Endodermal cell (in vitro differentiated cells): Measurements from ENCODE around the gene FBXL17. TPM values are rescaled to one million over a fixed set of nuclear protein-coding genes. Genes with fewer than 3 reads are reported as not detected.

ENCODE experiments used
- DNase-seq: peaks from one replicate; pipeline ENCODE4 v3.0.0-alpha.2; 2017
- H3K27ac ChIP-seq: 2 replicates; pipeline ENCODE4 v1.5.1; 2013; ENCODE audit warnings: mild to moderate bottlenecking, low read depth, low read length, moderate library complexity
- H3K27me3 ChIP-seq: 2 replicates; pipeline ENCODE4 v1.6.1; 2013; ENCODE audit warnings: mild to moderate bottlenecking, low read length, moderate library complexity; ENCODE audit not compliant: insufficient read depth, control insufficient read depth, poor library complexity, severe bottlenecking
- H3K36me3 ChIP-seq: 2 replicates; pipeline ENCODE4 v1.7.0; 2013; ENCODE audit warnings: mild to moderate bottlenecking, low read length, moderate library complexity; ENCODE audit not compliant: control insufficient read depth, insufficient read depth
- H3K4me1 ChIP-seq: one replicate; pipeline ENCODE4 v1.7.0; 2013; ENCODE audit warnings: low read length; ENCODE audit not compliant: control insufficient read depth, insufficient read depth
- H3K4me3 ChIP-seq: 2 replicates; pipeline ENCODE4 v1.5.1; 2013; ENCODE audit warnings: mild to moderate bottlenecking, low read length, moderate library complexity
- H3K9ac ChIP-seq: 2 replicates; pipeline ENCODE4 v1.6.1; 2013; ENCODE audit warnings: mild to moderate bottlenecking, low read length, moderate library complexity; ENCODE audit not compliant: poor library complexity, severe bottlenecking; ENCODE audit errors: extremely low read depth
- H3K9me3 ChIP-seq: 2 replicates; pipeline ENCODE4 v1.6.1; 2013; ENCODE audit warnings: mild to moderate bottlenecking, low read length, moderate library complexity; ENCODE audit not compliant: control insufficient read depth
- H3K27ac Mint-ChIP-seq: 2 replicates; pipeline ENCODE4 v1.8.0; 2020; ENCODE audit warnings: mixed read lengths
- H3K27me3 Mint-ChIP-seq: 2 replicates; pipeline ENCODE4 v1.8.0; 2021; ENCODE audit warnings: mild to moderate bottlenecking, mixed read lengths; ENCODE audit not compliant: insufficient read depth
- H3K36me3 Mint-ChIP-seq: 2 replicates; pipeline ENCODE4 v1.8.0; 2020; ENCODE audit warnings: low read depth, mixed read lengths
- H3K4me1 Mint-ChIP-seq: 2 replicates; pipeline ENCODE4 v1.8.0; 2020; ENCODE audit warnings: mixed read lengths
- H3K4me3 Mint-ChIP-seq: 2 replicates; pipeline ENCODE4 v1.8.0; 2020; ENCODE audit warnings: mild to moderate bottlenecking, moderate library complexity, mixed read lengths
- H3K9me3 Mint-ChIP-seq: 2 replicates; pipeline ENCODE4 v1.8.0; 2020; ENCODE audit warnings: mild to moderate bottlenecking, mixed read lengths
- CTCF ChIP-seq: fragments of 200-600 bp; sonication (generic); conservative IDR thresholded peaks from 2 replicates; pipeline ENCODE4 v1.5.0; 2021; ENCODE audit warnings: antibody characterized with exemption, mild to moderate bottlenecking
- WGBS, 2 experiments: methylation state at CpG; one replicate each; pipeline versions ENCODE4 v1.1.5 to v1.1.7; 2013; ENCODE audit warnings: missing lambda C conversion rate in 2 of 2, mixed read lengths in 1 of 2; ENCODE audit not compliant: insufficient coverage in 1 of 2, insufficient read length in 1 of 2; 5-methylcytosine and 5-hydroxymethylcytosine counted together
- total RNA-seq, 2 donors: library from RNA; stranded (reverse); fragmentation: NEBNext Ultra II Directional in 1 of 2; extraction: Animal tissue kit (Norgen Biotek cat#: 25700) in 1 of 2; gene quantifications; 2 replicates in 1 of 2; 3 replicates in 1 of 2; pipeline ENCODE4 v1.2.1, GENCODE V29; 2021

Gene FBXL17
- total RNA-seq, 2 donors from 2014 or later, result 7.4 to 8.6 TPM

GRCh38 chr5:108353087-108353486 is 28.8 kb downstream of the FBXL17 start:
- H3K27me3 ChIP-seq, result no peaks in the 10 kb centered on the region
- no peaks in the 10 kb centered on the region for H3K9me3 ChIP-seq
- TF ChIP-seq CTCF, result no peak
- no peak overlapping the region for H3K27ac ChIP-seq
- Mint-ChIP-seq H3K36me3 (no peaks in the 10 kb centered on the region), H3K4me1 (peaks cover 3% of the 10 kb centered on the region), H3K4me3 (no peak overlapping the region), H3K9me3 (no peaks in the 10 kb centered on the region), H3K27me3 (no peaks in the 10 kb centered on the region), H3K27ac (no peak overlapping the region)
- H3K4me3 ChIP-seq, result no peak overlapping the region
- no peaks in the 10 kb centered on the region for H3K36me3 ChIP-seq
- 98 to 100% methylated on average over 2 to 3 of the region's 3 CpGs for WGBS, 2 experiments
- DNase-seq, result no peak
- H3K4me1 ChIP-seq, result no peaks in the 10 kb centered on the region
- no peak overlapping the region for H3K9ac ChIP-seq

GRCh38 chr5:108345541-108346171 is 36.2 kb downstream of the FBXL17 start:
- Histone ChIP-seq H3K36me3 (peaks cover 6% of the 10 kb centered on the region), H3K4me3 (no peak overlapping the region), H3K27ac (no peak overlapping the region), H3K27me3 (no peaks in the 10 kb centered on the region), H3K9ac (no peak overlapping the region), H3K4me1 (no peaks in the 10 kb centered on the region), H3K9me3 (no peaks in the 10 kb centered on the region)
- Mint-ChIP-seq H3K4me3 (no peak overlapping the region), H3K27ac (no peak overlapping the region), H3K27me3 (no peaks in the 10 kb centered on the region), H3K4me1 (no peaks in the 10 kb centered on the region), H3K36me3 (no peaks in the 10 kb centered on the region), H3K9me3 (no peaks in the 10 kb centered on the region)
- 100% methylated on average over 1 of the region's 2 CpGs; no CpG with 5 or more reads in 1 of the 2 experiments for WGBS, 2 experiments
- TF ChIP-seq CTCF, result peak; percentile 69
- no peak for DNase-seq

GRCh38 chr5:108344103-108344822 is 37.6 kb downstream of the FBXL17 start:
- H3K9ac ChIP-seq, result no peak overlapping the region
- H3K4me1 ChIP-seq, result no peaks in the 10 kb centered on the region
- no peak for DNase-seq
- peaks cover 4% of the 10 kb centered on the region for H3K4me1 Mint-ChIP-seq
- no peak for TF ChIP-seq CTCF
- no peak overlapping the region for H3K4me3 Mint-ChIP-seq
- H3K27ac Mint-ChIP-seq, result no peak overlapping the region
- H3K9me3 ChIP-seq, result no peaks in the 10 kb centered on the region
- WGBS, 2 experiments, result 92 to 100% methylated on average over 2 to 5 of the region's 5 CpGs
- H3K27me3 ChIP-seq, result no peaks in the 10 kb centered on the region
- H3K9me3 Mint-ChIP-seq, result no peaks in the 10 kb centered on the region
- no peak overlapping the region for H3K4me3 ChIP-seq
- H3K36me3 ChIP-seq, result peaks cover 7% of the 10 kb centered on the region
- no peaks in the 10 kb centered on the region for H3K27me3 Mint-ChIP-seq
- no peak overlapping the region for H3K27ac ChIP-seq
- no peaks in the 10 kb centered on the region for H3K36me3 Mint-ChIP-seq
